HG03521 (cell line): ENCODE data around the gene SH3D19.
"Not testable (repeated sequence)": the region's sequence is repeated elsewhere in the genome, so short reads cannot be mapped to it uniquely, and the experiment has no call there.

ENCODE experiments used
- ATAC-seq: cut with Tn5 transposase; IDR thresholded peaks from one replicate; pipeline ENCODE4 v1.9.1; 2021; ENCODE audit warnings: mild to moderate bottlenecking, moderate library complexity; ENCODE audit not compliant: unreplicated experiment

SH3D19 gene

DNA sequence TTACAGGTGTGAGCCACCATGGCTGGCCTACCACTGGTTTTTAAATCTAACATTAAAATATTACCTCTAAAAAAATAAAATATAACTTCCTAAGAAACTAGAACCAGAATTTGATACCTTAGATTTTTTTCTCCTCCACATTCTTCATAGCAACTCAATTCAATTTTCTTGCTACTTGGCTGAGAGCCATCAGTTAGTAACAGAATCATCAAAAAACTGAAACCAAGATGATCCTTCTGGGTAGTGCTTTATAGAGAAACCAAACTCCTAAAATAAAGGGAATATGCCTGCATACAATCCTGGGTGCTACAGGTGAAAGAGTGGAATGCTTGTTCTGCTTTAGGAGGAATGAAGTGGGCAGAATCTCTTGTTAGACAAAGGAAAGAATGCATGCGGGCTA, 161.6 kb downstream of the SH3D19 start:
- ATAC-seq, result no peak

DNA sequence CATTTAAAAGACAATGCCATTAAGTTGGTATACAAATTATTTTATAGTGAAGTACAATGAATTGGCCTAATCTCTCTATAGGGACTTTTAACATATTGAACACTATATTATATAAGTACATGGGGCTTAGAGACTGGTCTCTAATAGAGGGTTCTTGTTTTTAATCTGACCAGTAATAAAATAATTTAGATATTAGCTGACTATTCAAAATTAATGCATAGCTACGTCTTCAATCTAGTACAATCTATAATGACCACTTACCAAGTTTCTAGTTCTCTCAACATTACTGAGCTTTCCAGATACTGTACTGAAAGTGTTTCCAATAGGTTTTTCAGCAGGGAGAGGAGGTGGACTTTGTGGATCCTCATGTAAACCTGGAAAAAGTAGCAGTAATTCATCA, 166.4 kb downstream of the SH3D19 start:
- no peak for ATAC-seq

DNA sequence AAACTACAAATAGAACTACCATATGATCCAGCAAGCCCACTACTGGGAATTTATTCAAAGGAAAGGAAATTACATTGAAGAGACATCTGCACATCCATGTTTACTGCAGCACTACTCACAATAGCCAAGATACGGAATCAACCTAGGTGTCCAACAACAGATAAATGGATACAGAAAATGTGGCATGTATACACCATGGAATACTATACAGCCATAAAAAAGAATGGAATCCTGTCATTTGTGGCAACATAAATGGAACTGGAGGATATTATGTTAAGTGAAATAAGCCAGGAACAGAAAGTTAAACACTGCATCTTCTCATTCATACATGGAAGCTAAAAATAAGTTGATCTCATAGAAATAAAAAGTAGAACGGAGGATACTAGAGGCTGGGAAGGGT, 167.9 kb downstream of the SH3D19 start:
- ATAC-seq, result no peak

DNA sequence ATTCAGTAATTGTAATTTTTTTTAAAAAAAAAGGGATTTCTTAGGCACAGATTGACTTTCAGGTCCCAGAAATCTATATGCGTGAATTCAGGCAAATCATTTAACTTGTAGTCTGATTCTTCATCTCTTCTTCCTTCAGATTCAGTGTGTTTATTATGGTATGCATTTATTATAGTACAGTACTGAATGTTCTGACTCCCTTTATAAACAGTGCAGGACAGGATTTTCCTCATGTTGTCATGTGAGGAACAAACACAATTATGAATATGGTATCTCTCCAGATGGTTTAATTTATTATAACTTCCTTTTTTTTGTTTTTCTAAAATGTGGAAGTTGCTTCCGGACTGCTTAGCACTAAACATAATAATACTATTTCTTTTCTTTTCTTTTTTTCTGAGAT, 171.8 kb downstream of the SH3D19 start:
- ATAC-seq, result no peak

DNA sequence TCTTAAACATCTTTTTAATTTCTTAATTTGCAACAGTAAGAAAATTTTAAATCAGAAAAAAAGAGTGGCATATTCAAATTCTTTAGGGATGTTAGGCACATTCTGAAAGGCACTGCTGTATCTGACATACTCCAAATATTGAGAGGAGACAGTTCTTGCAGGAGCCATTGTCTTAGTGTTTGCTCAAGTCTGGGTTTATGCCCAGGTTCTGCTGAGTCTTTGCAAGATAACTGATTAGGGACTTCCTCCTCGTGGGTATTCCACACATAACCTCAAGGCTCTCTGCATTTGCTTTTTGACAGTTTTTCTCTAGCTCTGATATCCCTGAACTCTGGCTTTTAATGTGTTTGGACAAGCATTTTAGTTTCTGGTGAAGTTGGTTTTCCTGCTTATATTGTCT, 173.4 kb downstream of the SH3D19 start:
- no peak for ATAC-seq

DNA sequence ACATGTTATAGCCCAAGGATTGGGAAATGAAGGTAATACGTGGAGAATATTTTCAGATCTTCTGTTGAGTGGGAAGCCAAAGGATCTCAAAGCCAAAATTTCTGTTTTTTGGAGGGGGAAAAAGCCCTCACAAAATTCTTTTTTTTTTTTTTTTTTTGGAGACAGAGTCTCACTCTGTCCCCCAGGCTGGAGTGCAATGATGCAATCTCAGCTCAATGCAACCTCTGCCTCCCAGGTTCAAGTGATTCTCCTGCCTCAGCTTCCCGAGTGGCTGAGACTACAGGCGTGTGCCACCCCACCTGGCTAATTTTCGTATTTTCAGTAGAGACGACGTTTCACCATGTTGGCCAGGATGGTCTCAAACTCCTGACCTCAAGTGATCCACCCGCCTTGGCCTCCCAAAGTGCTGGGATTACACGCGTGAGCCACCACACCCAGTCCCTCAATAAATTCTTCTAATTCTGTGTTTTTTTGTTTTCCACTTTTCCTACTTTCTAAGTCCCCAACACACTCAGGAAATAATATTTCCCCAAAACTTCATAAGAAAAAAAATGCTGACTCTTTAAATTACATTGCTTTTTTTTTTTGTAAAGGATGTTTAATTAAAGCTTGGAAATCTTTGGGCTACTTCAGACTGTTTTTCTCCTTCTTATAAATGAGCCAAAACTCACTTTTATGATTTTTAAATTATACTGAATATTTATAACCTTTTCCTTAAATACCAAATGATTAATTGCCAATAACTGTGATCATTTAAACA, 174.4 kb downstream of the SH3D19 start:
- no peak for ATAC-seq

DNA sequence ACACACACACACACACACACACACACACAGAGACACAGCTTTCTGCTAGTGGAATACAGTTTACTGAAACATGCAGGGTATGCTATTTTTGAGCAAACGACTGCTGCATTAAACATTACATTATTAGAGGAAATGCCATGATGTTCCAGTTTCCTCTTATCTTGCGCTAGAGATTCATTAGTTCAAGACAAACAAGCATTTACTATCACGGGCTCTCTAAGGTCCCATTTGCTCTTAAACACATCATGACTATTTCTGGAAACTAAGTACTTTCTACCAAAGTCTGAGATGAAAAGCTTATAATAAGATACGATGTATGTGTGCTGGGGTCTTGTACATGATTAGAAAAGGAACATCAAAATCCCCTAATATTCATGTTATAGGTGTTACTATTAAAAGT, 177.1 kb downstream of the SH3D19 start:
- ATAC-seq, result no peak

DNA sequence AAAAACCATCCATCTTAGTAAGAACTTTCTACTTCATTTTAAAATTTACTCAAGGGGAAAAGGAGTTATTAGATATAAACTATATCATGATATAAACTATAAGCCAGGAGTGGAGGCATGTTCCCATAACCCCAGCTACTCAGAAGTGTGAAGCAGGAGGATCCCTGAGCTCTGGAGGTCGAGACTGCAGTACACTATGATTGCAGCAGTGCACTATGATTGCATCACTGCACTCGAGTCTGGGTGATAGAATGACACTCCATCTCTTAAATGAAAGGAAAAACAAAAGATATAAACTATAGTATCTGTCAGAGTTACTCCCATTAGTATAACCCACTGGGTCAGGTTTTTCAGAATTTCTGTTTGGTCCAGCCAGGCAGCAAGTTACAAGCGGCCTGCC, 178.4 kb downstream of the SH3D19 start:
- no peak for ATAC-seq

DNA sequence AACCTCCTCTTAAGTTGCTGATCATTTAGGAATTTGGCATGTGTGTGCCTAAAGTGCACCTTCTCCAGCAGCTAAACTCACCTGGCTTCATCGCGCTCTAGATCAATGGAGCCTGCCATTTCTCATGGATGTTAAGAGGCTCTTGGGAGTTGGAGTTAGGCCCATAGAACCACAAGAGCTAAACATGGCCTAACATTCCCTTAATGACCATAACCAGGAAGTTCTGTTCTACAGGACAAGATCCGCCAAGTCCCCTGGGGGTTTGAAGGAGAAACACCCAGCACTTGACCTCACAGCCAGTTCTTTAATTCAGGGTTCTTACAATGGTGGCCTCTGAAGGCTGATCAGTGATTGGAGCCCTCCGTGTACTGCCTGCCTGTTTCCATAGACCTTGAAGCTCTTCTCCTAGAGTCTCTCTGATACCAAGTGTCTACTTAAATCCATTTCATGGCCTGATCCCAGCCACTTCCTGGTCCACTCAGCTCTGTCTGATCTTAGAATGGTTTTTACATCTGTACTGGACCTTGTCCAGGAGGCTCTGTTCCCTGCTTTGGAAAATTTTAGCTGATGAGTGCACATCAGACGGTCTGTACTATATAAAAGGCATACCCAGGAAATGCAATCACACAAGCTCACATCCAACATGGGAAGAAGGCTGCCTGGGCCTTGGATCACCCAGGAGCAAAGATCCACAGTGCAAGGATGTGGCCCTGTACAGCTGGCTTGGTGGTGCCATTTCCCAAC, 180.9 kb downstream of the SH3D19 start:
- no peak for ATAC-seq

DNA sequence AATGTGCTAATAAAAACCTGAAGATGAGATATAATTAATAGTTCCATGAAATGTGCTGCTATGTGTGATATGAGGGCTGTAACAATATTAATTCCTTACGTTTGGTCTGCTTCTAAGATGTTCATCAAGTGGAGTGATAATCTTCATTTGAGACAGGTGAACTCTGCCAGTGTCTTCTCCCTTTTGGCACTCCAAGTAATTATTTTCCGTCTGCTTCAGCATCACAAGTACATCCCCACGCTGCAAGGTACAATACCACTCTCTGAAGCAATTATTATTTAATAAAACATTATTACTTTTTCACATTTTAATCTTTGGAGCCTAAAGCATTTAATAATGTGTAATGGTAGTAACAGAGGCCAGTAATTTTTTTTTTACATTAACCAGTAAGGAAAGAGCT, 181.6 kb downstream of the SH3D19 start:
- ATAC-seq, result no peak

DNA sequence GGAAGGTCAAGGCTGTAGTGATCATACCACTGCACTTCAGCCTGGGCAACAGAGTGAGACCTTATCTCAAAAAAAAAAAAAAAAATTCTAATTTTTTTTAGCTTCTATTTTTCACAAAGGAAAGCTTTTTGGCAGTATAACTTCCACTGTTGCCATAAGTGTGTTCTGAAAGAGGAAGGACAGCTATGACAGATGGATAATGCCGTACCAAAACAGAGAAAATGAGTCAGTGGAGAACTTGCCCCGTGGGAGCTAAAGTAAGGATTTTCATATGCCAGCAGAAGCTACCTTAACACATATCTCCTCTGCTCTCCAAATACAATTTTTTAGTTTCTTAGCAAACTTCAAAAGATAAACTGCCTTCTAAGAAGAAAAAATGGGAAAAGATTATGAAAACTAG, 182.2 kb downstream of the SH3D19 start:
- ATAC-seq, result no peak

DNA sequence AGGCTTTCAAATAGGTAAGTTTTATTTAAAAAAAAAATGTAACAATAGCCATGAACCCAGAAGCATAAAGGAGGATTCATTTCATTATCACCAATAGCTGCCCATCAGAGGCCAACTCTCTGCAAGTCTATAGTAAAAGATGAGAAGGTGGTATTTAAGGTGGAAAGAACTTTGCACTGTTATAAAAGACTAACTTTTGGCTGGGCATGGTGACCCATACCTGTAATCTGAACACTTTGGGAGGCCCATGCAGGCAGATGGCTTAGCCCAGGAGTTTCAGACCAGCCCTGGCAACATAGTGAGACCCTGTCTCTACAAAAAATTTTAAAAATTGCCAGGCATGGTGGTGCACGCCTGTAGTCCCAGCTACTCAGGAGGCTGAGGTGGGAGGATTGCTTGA, 182.6 kb downstream of the SH3D19 start:
- ATAC-seq, result no peak

DNA sequence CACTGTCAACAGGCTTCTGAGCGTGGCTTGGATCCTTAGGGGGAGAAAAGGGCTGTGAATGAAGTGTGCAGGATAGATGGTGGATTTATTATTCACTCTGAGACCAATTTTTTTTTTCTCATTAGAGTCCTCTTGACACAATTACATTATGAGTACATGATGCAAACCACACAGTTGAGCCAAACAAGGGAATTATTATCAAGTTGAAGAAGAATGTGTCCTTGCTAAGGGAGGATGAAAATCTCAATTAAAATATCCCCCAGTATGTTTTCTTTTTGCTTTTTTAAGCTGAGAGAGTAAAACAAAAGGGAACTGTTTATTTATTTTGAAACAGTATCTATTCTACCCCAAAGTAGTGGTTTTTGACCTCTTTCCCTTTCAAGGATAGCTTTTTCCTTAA, 185.6 kb downstream of the SH3D19 start:
- no peak for ATAC-seq

DNA sequence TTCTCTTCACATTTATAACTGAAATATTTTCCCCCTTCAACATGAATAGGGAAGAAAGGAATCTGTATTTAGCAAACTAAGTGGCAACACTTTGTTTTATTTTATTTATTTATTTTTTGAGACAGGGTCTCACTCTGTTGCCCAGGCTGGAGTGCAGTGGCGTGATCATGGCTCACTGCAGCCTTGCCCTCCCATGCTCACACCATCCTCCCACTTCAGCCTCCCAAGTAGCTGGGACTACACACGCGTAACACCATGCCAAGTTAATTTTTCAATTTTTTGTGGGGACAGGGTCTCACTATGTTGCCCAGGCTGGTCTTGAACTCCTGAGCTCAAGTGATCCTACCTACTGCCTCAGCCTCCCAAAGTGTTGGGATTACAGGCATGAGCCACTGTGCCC, 189.4 kb downstream of the SH3D19 start:
- ATAC-seq, result not testable (repeated sequence)

DNA sequence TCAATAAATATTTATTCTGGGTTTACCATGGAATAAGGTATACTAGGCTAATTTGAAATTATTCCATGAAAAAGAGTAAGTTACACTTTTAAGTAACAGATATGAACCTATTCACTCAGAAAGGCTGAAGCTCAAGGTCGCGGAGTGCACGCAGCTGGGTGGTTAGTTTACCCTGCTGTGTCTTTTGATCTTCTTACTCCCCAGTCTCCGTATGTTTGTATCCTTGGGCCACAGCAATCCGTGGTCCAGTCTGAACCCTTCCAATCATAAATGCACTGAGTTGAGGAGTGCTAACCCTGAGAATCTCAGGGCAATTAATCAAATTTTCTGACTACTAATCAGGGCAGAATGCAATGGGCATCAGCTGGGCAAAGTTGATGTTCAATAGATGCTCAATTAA, 192.1 kb downstream of the SH3D19 start:
- no peak for ATAC-seq

DNA sequence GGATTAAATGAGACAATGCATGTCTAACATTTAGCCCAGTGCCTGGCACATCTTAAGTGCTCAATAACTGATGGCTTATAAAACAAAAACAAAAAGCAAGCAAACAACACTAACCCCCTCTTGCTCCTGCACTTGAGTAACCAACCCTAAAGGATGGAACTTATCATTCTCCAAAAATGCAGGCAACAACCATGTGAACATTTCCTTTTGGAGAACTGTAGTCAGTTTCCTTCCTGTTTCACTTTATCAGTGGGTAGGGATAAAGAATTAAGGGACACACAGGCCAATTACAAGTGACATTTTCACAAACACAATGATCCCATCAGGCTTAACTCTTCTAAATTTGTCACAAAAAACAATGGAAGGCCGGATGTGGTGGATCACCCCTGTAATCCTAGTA, 195.6 kb downstream of the SH3D19 start:
- no peak for ATAC-seq

DNA sequence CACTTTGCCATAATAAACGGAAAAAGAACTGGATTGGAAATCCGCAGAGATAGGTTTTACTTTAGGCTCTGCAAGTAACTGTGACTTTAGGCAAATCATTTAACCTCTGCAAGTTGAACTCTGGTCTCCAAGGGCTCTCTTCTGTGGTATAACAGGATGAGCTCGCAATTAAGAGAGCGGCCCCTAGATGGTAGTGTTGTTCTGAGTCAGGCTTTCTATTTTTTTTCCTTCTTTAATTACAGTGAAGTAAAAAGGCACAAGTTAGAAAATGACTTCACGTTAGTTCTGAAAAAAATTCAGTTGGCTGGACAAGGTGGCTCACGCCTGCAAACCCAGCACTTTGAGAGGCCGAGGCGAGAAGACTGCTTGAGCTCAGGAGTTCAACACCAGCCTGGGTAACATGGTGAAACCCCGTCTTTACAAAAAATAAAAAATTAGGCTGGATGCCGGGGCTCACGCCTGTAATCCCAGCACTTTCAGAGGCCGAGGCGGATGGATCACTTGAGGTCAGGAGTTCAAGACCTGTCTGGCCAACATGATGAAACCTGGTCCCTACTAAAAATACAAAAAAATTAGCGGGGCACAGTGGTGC, 207.9 kb downstream of the SH3D19 start:
- peak; percentile 85 for ATAC-seq

DNA sequence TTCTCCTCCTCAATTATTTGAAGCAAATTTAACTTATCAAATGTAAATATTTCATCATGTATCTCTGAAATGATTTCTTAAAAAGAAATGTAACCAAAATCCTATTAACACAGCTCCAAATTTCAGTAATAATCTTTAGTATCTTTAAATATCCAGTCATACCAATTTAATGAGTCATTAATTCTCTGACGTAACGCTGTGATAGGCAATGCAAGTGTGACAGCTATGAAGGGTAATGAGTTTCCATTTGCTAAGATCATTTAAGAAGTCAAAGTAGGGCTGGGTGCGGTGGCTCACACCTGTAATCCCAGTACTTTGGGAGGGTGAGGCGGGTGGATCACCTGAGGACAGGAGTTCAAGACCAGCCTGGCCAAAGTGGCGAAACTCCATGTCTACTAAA, 210.4 kb downstream of the SH3D19 start:
- ATAC-seq, result no peak

DNA sequence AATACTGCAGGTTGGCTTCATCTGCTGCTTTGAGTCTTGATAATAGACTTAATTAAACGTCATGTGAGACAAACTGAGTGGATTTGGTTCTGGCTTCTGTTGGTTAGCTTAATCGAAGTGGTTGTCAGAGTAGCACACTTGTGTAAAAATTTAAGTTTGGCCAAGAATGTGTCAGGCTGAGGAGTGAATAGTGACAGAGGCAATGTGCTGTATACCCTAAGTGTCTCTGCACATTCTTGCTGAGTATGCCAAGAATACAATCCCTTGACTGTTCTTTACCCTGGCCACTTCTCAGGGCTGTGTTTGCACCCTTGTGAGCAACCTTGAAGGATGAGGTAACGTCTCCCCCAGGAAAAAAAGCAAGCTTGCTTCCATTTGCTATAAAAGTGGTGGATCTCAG, 211.1 kb downstream of the SH3D19 start:
- no peak for ATAC-seq

DNA sequence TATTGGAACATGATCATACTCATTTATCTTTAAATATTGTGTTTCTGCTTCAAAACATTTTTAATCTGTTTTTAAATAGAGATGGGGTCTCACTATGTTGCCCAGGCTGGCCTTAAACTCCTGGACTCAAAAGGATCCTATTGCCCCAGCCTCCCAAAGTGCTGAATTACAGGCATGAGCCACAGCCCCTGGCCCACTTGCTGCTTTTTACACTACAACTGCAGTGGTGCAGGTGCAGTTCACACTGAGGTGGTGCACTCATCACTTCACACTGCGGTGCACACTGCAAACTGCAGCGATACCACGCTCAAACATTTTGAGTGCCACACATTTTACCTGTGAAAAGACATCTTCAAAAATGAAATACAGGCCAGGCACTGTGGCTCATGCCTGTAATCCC, 215.2 kb downstream of the SH3D19 start:
- ATAC-seq, result no peak

DNA sequence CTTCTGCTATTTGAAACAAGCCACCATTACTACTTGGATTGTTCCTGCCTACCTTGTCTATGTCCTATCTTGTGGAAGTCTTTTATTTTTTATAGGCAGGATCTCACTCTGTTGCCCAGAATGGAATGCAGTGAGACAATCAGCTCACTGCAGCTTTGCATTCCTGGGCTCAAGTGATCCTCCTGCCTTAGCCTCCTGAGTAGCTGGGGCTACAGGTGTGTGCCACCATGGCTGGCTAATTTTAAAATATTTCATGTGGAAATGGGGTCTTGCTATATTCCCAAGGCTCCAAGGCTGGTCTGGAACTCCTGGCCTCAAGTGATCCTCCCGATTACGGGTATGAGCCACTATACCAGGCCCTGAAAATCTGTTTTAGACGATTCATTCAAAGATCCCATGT, 218.3 kb downstream of the SH3D19 start:
- ATAC-seq, result no peak

DNA sequence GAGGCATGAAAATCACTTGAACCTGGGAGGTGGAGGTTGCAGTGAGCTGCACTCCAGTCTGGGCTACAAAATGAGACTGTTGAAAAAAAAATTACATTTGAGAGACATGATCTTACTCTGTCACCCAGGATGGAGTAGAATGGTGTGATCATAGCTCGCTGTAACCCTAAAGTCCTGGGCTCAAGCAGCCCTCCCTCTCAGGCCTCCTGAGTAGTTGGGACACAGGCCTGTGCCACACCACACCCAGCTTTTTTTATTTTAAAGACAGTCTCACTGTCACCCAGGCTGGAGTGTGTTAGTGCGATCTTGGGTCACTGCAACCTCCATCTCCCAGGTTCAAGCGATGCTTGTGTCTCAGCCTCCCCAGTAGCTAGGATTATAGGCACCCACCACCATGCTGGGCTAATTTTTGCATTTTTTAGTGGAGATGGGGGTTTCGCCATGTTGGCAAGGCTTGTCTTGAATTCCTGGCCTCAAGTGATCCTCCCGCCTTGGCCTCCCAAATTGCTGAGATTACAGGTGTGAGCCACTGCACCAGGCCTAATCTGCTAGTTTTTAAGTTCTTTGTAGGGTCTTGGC, 219.9 kb downstream of the SH3D19 start:
- no peak for ATAC-seq
